WTC11 (cell line): ENCODE data around the gene GRIP2. TPM values are rescaled to one million over a fixed set of nuclear protein-coding genes. Genes with fewer than 3 reads are reported as not detected.

Experiments used
- ATAC-seq: fragments of 200-7000 bp; cut with Tn5 transposase; 2 replicates; pipeline ENCODE4 v1.10.0; 2021; ENCODE audit warnings: mild to moderate bottlenecking, moderate library complexity
- CTCF ChIA-PET: fragments of 300-600 bp; sonication (Branson Sonifier 250); formaldehyde crosslinking; loops from one replicate; lab custom pipeline; 2021; ENCODE audit warnings: antibody characterized with exemption; lab: Charles Lee
- POLR2A ChIA-PET: fragments of 350-600 bp; sonication (Branson Sonifier 250); formaldehyde crosslinking; loops from one replicate; lab custom pipeline; 2021; ENCODE audit warnings: antibody characterized with exemption; lab: Charles Lee
- DNase-seq: peaks from one replicate; pipeline ENCODE4 v3.0.0; 2021; ENCODE audit warnings: low spot score
- H3K27ac Mint-ChIP-seq: 2 replicates; pipeline ENCODE4 v1.8.0; 2021; ENCODE audit warnings: mixed read lengths
- H3K27me3 Mint-ChIP-seq: 2 replicates; pipeline ENCODE4 v1.8.0; 2021; ENCODE audit warnings: low read depth, mild to moderate bottlenecking, moderate library complexity, mixed read lengths
- H3K36me3 Mint-ChIP-seq: 2 replicates; pipeline ENCODE4 v1.8.0; 2021; ENCODE audit warnings: mixed read lengths
- H3K4me1 Mint-ChIP-seq: 2 replicates; pipeline ENCODE4 v1.8.0; 2022; ENCODE audit warnings: mixed read lengths
- H3K4me3 Mint-ChIP-seq: 2 replicates; pipeline ENCODE4 v1.8.0; 2021; ENCODE audit warnings: mild to moderate bottlenecking, moderate library complexity, mixed read lengths
- H3K9me3 Mint-ChIP-seq: 2 replicates; pipeline ENCODE4 v1.8.0; 2021; ENCODE audit warnings: mixed read lengths
- AFF4 ChIP-seq: sonication (generic); formaldehyde crosslinking; IDR thresholded peaks from 2 replicates; pipeline ENCODE4 v1.8.1; 2023; ENCODE audit warnings: mild to moderate bottlenecking, missing genetic modification reagents, borderline replicate concordance
- AR ChIP-seq: fragments of 250-450 bp; sonication (Bioruptor Pico); IDR thresholded peaks from 2 replicates; pipeline ENCODE4 v1.9.0; 2021; ENCODE audit warnings: mild to moderate bottlenecking
- CREB1 ChIP-seq: sonication (generic); formaldehyde crosslinking; IDR thresholded peaks from 2 replicates; pipeline ENCODE4 v1.8.0; 2023; ENCODE audit warnings: mild to moderate bottlenecking, missing genetic modification reagents
- ELF4 ChIP-seq: sonication (generic); formaldehyde crosslinking; IDR thresholded peaks from 2 replicates; pipeline ENCODE4 v1.8.1; 2022; ENCODE audit warnings: low read depth, mild to moderate bottlenecking, moderate library complexity, missing genetic modification reagents
- ERG ChIP-seq: fragments of 250-450 bp; sonication (Bioruptor Pico); IDR thresholded peaks from 2 replicates; pipeline ENCODE4 v1.8.0; 2021; ENCODE audit warnings: mild to moderate bottlenecking
- ESRRA ChIP-seq: sonication (generic); formaldehyde crosslinking; IDR thresholded peaks from 2 replicates; pipeline ENCODE4 v1.8.1; 2022; ENCODE audit warnings: mild to moderate bottlenecking, missing genetic modification reagents, borderline replicate concordance
- FOXK1 ChIP-seq: sonication (generic); formaldehyde crosslinking; IDR thresholded peaks from 2 replicates; pipeline ENCODE4 v1.8.0; 2022; ENCODE audit warnings: mild to moderate bottlenecking, moderate library complexity, missing genetic modification reagents
- MXD4 ChIP-seq: fragments of 250-450 bp; sonication (Bioruptor Pico); IDR thresholded peaks from 2 replicates; pipeline ENCODE4 v1.8.0; 2021; ENCODE audit warnings: mild to moderate bottlenecking, moderate library complexity, borderline replicate concordance
- MYBL2 ChIP-seq: sonication (generic); formaldehyde crosslinking; IDR thresholded peaks from 2 replicates; pipeline ENCODE4 v1.8.1; 2023; ENCODE audit warnings: mild to moderate bottlenecking, moderate library complexity, missing genetic modification reagents
- NFATC4 ChIP-seq: fragments of 250-450 bp; sonication (Bioruptor Pico); IDR thresholded peaks from 2 replicates; pipeline ENCODE4 v1.9.0; 2021; ENCODE audit warnings: mild to moderate bottlenecking
- RORB ChIP-seq: fragments of 250-450 bp; sonication (Bioruptor Pico); IDR thresholded peaks from 2 replicates; pipeline ENCODE4 v1.9.0; 2021; ENCODE audit warnings: mild to moderate bottlenecking
- SMAD4 ChIP-seq: sonication (generic); formaldehyde crosslinking; IDR thresholded peaks from 2 replicates; pipeline ENCODE4 v1.8.0; 2022; ENCODE audit warnings: mild to moderate bottlenecking, missing genetic modification reagents
- SOX15 ChIP-seq: fragments of 250-450 bp; sonication (Bioruptor Pico); IDR thresholded peaks from 2 replicates; pipeline ENCODE4 v1.9.0; 2021; ENCODE audit warnings: mild to moderate bottlenecking
- STAT6 ChIP-seq: sonication (generic); formaldehyde crosslinking; conservative IDR thresholded peaks from 2 replicates; pipeline ENCODE4 v1.8.1; 2023; ENCODE audit warnings: mild to moderate bottlenecking, low read depth, missing genetic modification reagents, moderate library complexity
- TEAD4 ChIP-seq: sonication (generic); formaldehyde crosslinking; IDR thresholded peaks from 2 replicates; pipeline ENCODE4 v1.8.0; 2022; ENCODE audit warnings: mild to moderate bottlenecking, missing genetic modification reagents
- TP53 ChIP-seq: sonication (generic); formaldehyde crosslinking; IDR thresholded peaks from 2 replicates; pipeline ENCODE4 v1.8.1; 2023; ENCODE audit warnings: mild to moderate bottlenecking, missing genetic modification reagents
- ZBTB43 ChIP-seq: sonication (generic); formaldehyde crosslinking; IDR thresholded peaks from 2 replicates; pipeline ENCODE4 v1.8.1; 2023; ENCODE audit warnings: mild to moderate bottlenecking, missing genetic modification reagents
- ZNF317 ChIP-seq: sonication (generic); formaldehyde crosslinking; IDR thresholded peaks from 2 replicates; pipeline ENCODE4 v1.8.1; 2023; ENCODE audit warnings: low read depth, mild to moderate bottlenecking, moderate library complexity, missing genetic modification reagents, borderline replicate concordance
- ZNF423 ChIP-seq: fragments of 250-450 bp; sonication (Bioruptor Pico); IDR thresholded peaks from 2 replicates; pipeline ENCODE4 v2.1.2; 2022; ENCODE audit warnings: mild to moderate bottlenecking, moderate library complexity
- total RNA-seq: library from RNA; stranded (reverse); gene quantifications from 3 replicates; pipeline ENCODE4 v1.2.3, GENCODE V29; 2021

Gene GRIP2
- total RNA-seq, 1 experiment from 2014 or later: 12.0 TPM

GRCh38 chr3:14474363-14475081, 65.6 kb downstream of the GRIP2 start:
- ATAC-seq: no peak
- Mint-ChIP-seq H3K4me3 (no peak overlapping the region), H3K27me3 (no peaks in the 10 kb centered on the region), H3K27ac (no peak overlapping the region), H3K4me1 (no peaks in the 10 kb centered on the region), H3K9me3 (no peaks in the 10 kb centered on the region), H3K36me3 (peaks cover 86% of the 10 kb centered on the region)
- CTCF ChIA-PET: interaction anchor here (1.6 kb wide), 1 partner anchor 271 kb away, joined by 4 read pairs; no protein-coding TSS in a partner anchor
- no peak for TF ChIP-seq ZNF423 (CRISPR knock-in tag)
- no peak for TF ChIP-seq ZBTB43 (CRISPR knock-in tag)
- TF ChIP-seq MXD4 (CRISPR knock-in tag): no peak
- no peak for TF ChIP-seq MYBL2 (CRISPR knock-in tag)
- TF ChIP-seq STAT6 (CRISPR knock-in tag): no peak
- no peak for TF ChIP-seq AFF4 (CRISPR knock-in tag)
- TF ChIP-seq FOXK1 (CRISPR knock-in tag): no peak
- TF ChIP-seq RORB (CRISPR knock-in tag): no peak
- POLR2A ChIA-PET: no interaction called here
- no peak for DNase-seq

GRCh38 chr3:14473411-14473891, 66.7 kb downstream of the GRIP2 start:
- no peaks in the 10 kb centered on the region for H3K4me1 Mint-ChIP-seq
- no peaks in the 10 kb centered on the region for H3K27me3 Mint-ChIP-seq
- H3K9me3 Mint-ChIP-seq: no peaks in the 10 kb centered on the region
- H3K4me3 Mint-ChIP-seq: no peak overlapping the region
- DNase-seq: no peak
- H3K27ac Mint-ChIP-seq: no peak overlapping the region; the same call in 1 of the 2 replicates
- H3K36me3 Mint-ChIP-seq: peaks cover 76% of the 10 kb centered on the region
- CTCF ChIA-PET: no interaction called here
- ATAC-seq: no peak
- POLR2A ChIA-PET: no interaction called here
- TF ChIP-seq TP53: no peak
- TF ChIP-seq ELF4 (CRISPR knock-in tag): no peak
- no peak for TF ChIP-seq AR (CRISPR knock-in tag)
- TF ChIP-seq SOX15: no peak
- no peak for TF ChIP-seq STAT6 (CRISPR knock-in tag)
- no peak for TF ChIP-seq ZNF317 (CRISPR knock-in tag)
- no peak for TF ChIP-seq ERG (CRISPR knock-in tag)
- TF ChIP-seq ESRRA (CRISPR knock-in tag): no peak
- no peak for TF ChIP-seq SMAD4
- no peak for TF ChIP-seq MYBL2 (CRISPR knock-in tag)
- TF ChIP-seq CREB1: no peak
- no peak for TF ChIP-seq MXD4 (CRISPR knock-in tag)
- no peak for TF ChIP-seq TEAD4
- no peak for TF ChIP-seq NFATC4
